Glutamatergic neuron (in vitro differentiated cells): Measurements from ENCODE around the gene CEP128. TPM values are rescaled to one million over a fixed set of nuclear protein-coding genes. Genes with fewer than 3 reads are reported as not detected.

Experiments used
- DNase-seq: peaks from one replicate; pipeline ENCODE4 v3.0.0; 2022
- H3K27ac Mint-ChIP-seq: one replicate; pipeline ENCODE4 v1.8.0; 2020; ENCODE audit warnings: mild to moderate bottlenecking, mixed read lengths, inconsistent platforms; ENCODE audit not compliant: unreplicated experiment
- H3K27me3 Mint-ChIP-seq: one replicate; pipeline ENCODE4 v1.8.0; 2020; ENCODE audit warnings: mild to moderate bottlenecking, moderate library complexity, mixed read lengths, inconsistent platforms; ENCODE audit not compliant: unreplicated experiment
- H3K36me3 Mint-ChIP-seq: one replicate; pipeline ENCODE4 v1.8.0; 2020; ENCODE audit warnings: mild to moderate bottlenecking, mixed read lengths, inconsistent platforms; ENCODE audit not compliant: unreplicated experiment
- H3K4me1 Mint-ChIP-seq: one replicate; pipeline ENCODE4 v1.8.0; 2020; ENCODE audit warnings: mild to moderate bottlenecking, low read depth, mixed read lengths, inconsistent platforms; ENCODE audit not compliant: unreplicated experiment
- H3K4me3 Mint-ChIP-seq: one replicate; pipeline ENCODE4 v1.8.0; 2020; ENCODE audit warnings: mild to moderate bottlenecking, mixed read lengths, inconsistent platforms; ENCODE audit not compliant: unreplicated experiment
- H3K9me3 Mint-ChIP-seq: one replicate; pipeline ENCODE4 v1.8.0; 2020; ENCODE audit warnings: mild to moderate bottlenecking, moderate library complexity, mixed read lengths, inconsistent platforms; ENCODE audit not compliant: unreplicated experiment
- total RNA-seq: library from RNA; stranded (reverse); fragmentation: NEBNext Ultra II Directional; extraction: Animal tissue kit (Norgen Biotek cat#: 25700); gene quantifications from one replicate; pipeline ENCODE4 v1.2.1, GENCODE V29; 2021; ENCODE audit not compliant: unreplicated experiment
- TF ChIP-seq, protein P1 (sequence below): fragments of 200-600 bp; sonication (generic); IDR thresholded peaks from one replicate; pipeline ENCODE4 v1.5.0; 2021; ENCODE audit not compliant: partially characterized antibody, unreplicated experiment

The CEP128 gene
- total RNA-seq, 1 donor from 2014 or later = 38.5 TPM

DNA sequence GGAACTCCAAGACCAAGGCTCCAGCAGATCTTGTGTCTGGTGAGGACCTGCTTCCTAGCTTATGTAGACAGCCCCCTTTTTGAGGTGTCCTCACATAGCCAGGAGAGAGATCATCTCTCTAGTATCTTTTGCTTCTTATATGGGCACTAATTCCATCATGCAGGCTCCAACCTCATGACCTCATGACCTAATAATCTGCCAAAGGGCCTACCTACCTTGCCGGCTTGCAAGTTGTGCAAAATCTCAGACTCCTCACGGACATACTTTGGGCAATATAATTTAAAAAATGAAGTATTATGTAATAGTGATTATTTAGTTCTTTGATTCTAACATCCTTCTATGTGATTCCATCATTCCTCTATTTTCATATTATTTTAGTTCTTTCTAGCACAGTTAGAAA is 397.2 kb downstream of the CEP128 start:
- TF ChIP-seq, protein P1, sequence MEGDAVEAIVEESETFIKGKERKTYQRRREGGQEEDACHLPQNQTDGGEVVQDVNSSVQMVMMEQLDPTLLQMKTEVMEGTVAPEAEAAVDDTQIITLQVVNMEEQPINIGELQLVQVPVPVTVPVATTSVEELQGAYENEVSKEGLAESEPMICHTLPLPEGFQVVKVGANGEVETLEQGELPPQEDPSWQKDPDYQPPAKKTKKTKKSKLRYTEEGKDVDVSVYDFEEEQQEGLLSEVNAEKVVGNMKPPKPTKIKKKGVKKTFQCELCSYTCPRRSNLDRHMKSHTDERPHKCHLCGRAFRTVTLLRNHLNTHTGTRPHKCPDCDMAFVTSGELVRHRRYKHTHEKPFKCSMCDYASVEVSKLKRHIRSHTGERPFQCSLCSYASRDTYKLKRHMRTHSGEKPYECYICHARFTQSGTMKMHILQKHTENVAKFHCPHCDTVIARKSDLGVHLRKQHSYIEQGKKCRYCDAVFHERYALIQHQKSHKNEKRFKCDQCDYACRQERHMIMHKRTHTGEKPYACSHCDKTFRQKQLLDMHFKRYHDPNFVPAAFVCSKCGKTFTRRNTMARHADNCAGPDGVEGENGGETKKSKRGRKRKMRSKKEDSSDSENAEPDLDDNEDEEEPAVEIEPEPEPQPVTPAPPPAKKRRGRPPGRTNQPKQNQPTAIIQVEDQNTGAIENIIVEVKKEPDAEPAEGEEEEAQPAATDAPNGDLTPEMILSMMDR = no peak
- Mint-ChIP-seq H3K4me3 (no peak overlapping the region), H3K9me3 (no peaks in the 10 kb centered on the region), H3K27ac (no peak overlapping the region), H3K4me1 (no peaks in the 10 kb centered on the region), H3K36me3 (peaks cover 13% of the 10 kb centered on the region), H3K27me3 (no peaks in the 10 kb centered on the region)
- DNase-seq = no peak

DNA sequence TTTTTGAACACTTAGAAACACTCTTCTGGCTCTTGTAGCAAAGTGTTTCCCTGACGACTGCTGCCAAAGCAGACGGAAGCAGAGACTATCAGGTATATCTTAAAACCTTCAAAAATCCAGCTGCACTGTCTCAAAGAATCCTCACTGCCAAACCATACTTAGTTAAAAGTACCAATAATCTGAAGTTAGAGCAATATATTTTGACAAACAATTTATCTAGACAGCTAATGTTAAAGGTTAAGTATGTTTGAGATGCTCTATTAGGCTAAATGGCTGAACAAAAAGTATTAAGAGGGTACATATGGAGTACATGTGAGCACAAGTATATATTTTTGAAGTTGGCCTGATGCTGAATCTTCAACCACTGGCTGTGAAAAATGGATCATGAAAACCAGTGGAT is 398.3 kb downstream of the CEP128 start:
- H3K36me3 Mint-ChIP-seq = peaks cover 18% of the 10 kb centered on the region
- no peaks in the 10 kb centered on the region for H3K27me3 Mint-ChIP-seq
- no peak overlapping the region for H3K27ac Mint-ChIP-seq
- H3K9me3 Mint-ChIP-seq = no peaks in the 10 kb centered on the region
- H3K4me3 Mint-ChIP-seq = no peak overlapping the region
- H3K4me1 Mint-ChIP-seq = no peaks in the 10 kb centered on the region
- TF ChIP-seq, protein P1 = no peak
- DNase-seq = no peak

DNA sequence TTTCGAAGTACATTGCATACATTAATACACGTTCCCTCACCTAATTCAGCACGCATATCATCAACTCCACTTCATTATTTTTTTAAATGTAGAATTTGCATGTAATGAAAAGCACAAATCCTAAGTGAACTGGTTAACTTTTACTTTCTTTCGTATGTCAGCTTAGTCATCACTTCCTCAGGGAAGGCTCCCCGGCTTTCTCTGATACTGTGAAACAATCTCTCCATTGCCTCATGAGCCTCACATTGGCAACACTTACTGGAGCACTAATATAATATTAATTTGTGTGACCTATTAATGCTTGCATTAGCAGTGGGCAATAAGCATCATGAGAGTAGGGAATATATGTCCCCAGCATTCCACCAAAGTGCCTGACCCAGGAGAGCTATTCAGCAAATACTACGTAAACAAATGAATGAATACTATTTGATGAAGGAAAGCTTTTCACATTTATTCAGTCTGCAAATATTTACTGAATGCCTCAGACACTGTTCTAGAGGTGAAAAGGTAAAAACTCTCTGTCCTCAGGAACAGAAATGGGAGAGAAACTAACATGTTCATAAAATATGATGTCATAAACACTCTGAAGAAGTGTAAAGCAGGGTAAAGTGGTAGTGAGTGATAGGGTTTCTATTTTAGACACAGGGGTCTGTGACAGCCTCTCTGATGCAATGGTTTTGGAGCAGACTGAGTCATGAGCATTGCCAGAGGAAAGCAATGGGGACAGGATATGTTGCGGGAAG is 402.7 kb downstream of the CEP128 start:
- TF ChIP-seq, protein P1 = no peak
- no peak overlapping the region for H3K4me3 Mint-ChIP-seq
- no peak for DNase-seq
- H3K27me3 Mint-ChIP-seq = no peaks in the 10 kb centered on the region
- H3K4me1 Mint-ChIP-seq = no peaks in the 10 kb centered on the region
- H3K36me3 Mint-ChIP-seq = peaks cover 18% of the 10 kb centered on the region
- H3K9me3 Mint-ChIP-seq = no peaks in the 10 kb centered on the region
- H3K27ac Mint-ChIP-seq = no peak overlapping the region

DNA sequence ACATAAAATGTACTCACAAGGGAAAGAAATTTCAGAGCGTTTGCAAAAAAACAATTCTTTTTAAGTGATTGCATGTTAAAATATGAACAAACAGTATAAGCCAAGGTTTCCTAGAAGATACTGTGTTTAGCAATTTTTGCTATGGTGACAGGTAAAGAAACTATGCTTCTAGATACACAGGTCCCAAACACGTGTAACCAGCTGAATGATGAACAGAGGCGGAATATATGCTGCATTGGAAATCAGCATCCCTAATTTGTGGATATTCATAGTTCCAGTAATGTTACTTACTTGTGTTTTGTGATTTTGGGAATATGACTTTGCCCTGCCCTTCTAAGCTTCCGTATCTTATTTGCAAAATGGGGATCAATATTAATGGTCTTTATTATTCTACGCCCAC is 403.9 kb downstream of the CEP128 start:
- Mint-ChIP-seq H3K9me3 (no peaks in the 10 kb centered on the region), H3K27me3 (no peaks in the 10 kb centered on the region), H3K4me3 (no peak overlapping the region), H3K4me1 (no peaks in the 10 kb centered on the region), H3K27ac (no peak overlapping the region), H3K36me3 (peaks cover 18% of the 10 kb centered on the region)
- no peak for DNase-seq
- TF ChIP-seq, protein P1 = no peak

DNA sequence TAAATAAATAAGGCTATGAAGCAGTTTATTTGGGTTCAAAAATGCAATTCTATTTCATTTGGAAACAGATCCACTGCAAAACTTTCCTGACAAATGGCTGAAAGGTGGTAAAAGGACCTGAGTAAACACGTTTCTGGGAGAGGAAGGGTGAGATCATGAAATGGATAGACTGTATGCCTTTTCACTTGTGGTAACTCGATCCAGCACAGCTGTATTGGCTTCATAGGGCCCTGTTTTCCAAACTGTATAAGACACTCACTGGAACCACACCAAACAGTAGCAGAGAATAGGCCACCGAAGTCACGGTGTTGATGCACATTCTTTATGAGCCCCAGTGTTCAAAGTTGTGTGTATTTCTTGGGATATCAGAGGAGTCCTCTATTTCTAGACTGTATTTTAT is 405.1 kb downstream of the CEP128 start:
- no peak for DNase-seq
- Mint-ChIP-seq H3K36me3 (peaks cover 18% of the 10 kb centered on the region), H3K27me3 (no peaks in the 10 kb centered on the region), H3K4me3 (no peak overlapping the region), H3K27ac (no peak overlapping the region), H3K9me3 (no peaks in the 10 kb centered on the region), H3K4me1 (no peaks in the 10 kb centered on the region)
- TF ChIP-seq, protein P1 = no peak
